T47D (cell line): Measurements from ENCODE around the gene HRH2.
"Not testable (repeated sequence)": the region's sequence is repeated elsewhere in the genome, so short reads cannot be mapped to it uniquely, and the experiment has no call there.

Experiments
- DNase-seq, 2 experiments: peaks; one replicate each; pipeline versions ENCODE4 v3.0.0 to v3.0.0-alpha.2; 2011 to 2012; ENCODE audit warnings: low read depth in 1 of 2, low spot score in 1 of 2
- JUND ChIP-seq: IDR thresholded peaks from 2 replicates; pipeline ENCODE4 v1.6.1; 2012; ENCODE audit warnings: low read depth
- in situ Hi-C: cut with HindIII; loops from 2 replicates; pipeline ENCODE4 v1.10.0; 2016; ENCODE audit warnings: low sequenced_read_pairs, low pct_unique_long_range_greater_than_20kb

Gene HRH2, protein sequence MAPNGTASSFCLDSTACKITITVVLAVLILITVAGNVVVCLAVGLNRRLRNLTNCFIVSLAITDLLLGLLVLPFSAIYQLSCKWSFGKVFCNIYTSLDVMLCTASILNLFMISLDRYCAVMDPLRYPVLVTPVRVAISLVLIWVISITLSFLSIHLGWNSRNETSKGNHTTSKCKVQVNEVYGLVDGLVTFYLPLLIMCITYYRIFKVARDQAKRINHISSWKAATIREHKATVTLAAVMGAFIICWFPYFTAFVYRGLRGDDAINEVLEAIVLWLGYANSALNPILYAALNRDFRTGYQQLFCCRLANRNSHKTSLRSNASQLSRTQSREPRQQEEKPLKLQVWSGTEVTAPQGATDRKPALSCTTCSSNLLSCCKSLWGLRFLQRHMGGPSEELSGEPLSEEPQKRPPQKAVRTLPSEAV

GRCh38 chr5:175657593-175658271 is at the start of gene HRH2:
Gene HRH2 (plus strand): TSS chr5:175658071. CDS start chr5:175683234, 25,163 bp downstream.
- peak; percentile 51 to 67 for DNase-seq
- no peak for TF ChIP-seq JUND
- in situ Hi-C loops, result no loop called here

GRCh38 chr5:175609526-175609925 is 48.3 kb upstream of the HRH2 start:
- no peak for TF ChIP-seq JUND
- in situ Hi-C loops, result no loop called here
- no peak for DNase-seq

DNA sequence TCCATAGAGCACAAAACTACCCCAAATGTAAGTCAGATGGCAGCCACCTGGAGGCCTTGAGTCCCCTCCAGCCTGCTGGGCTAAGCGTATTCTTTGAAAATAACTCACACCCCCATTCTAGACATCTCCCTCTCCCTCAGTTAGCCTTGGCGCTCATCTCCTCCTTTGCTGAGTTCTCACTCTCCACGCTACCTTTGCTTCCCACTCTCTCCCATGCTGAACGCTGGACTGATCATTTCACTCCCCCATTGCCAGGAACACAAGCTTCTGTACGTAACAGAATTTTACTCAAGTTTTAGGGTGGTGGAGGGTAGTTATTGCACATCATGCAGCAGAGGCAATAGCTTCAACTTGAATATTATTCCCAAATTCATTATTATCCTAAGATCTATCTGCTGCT is 47.5 kb upstream of the HRH2 start:
- no peak for DNase-seq
- in situ Hi-C loops, result no loop called here
- no peak for TF ChIP-seq JUND

DNA sequence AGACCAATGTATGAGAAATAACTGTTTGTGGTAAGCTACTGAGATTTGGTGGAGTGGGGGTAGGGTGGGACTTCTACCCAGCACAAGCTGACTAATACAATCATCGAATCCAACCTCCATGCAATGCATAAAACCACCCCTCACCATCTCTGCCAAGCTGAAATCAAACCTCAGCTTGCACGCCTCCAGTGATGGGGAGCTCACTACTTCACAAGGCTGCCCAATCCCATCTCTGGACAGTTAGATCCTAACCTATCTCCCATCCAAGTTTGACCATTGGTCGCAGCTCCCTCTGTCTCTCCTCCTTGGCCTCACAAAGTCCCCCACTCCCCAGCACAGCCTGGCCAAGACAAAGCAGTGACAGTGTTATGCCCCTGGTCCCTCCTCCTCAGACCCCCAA is 47.0 kb upstream of the HRH2 start:
- no peak for TF ChIP-seq JUND
- no peak for DNase-seq
- in situ Hi-C loops, result no loop called here

DNA sequence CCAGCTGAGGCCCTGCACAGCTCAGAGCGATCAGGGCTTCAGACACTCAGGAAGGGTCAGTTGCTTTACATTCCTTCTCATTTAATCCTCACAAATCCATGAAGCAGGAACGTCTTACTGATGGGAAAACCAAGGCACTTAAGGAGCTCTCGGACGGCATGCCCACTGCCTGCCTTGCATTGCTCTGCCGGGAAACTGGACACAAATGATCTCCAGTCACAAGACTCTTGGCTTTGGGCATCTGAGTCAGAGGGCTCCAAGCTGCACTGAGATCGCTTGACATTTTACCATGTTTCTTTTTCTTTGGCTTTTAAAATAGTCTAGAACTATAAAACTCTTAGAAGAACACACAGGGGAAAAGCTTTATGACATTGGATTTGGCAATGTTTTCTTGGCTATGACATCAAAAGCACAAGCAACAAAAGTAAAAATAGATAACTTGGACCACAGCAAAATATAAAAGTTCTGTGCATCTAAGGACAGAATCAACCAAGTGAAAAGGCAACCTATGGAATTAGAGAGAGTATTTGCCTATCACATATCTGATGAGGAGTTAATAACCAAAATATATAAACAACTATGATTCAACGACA is 43.6 kb upstream of the HRH2 start:
- no peak for DNase-seq
- no peak for TF ChIP-seq JUND
- in situ Hi-C loops, result no loop called here

DNA sequence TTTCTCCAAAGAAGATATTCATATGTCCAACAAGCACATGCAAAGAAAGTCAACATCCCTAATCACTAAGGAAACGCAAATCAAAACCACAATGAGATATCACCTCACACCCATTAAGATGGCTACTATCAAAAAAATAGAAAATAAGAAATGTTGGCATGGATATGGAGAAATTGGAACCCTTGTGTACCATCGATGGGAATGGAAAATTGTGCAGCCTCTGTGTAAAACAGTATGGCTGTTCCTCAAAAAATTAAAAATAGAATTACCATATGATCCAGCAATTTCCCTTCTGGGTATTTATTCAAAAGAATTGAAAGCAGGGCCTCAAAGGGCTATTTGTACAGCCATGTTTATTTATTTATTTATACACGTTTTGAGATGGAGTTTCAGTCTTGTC is 43.0 kb upstream of the HRH2 start:
- no peak for TF ChIP-seq JUND
- in situ Hi-C loops, result no loop called here
- DNase-seq, result no peak

DNA sequence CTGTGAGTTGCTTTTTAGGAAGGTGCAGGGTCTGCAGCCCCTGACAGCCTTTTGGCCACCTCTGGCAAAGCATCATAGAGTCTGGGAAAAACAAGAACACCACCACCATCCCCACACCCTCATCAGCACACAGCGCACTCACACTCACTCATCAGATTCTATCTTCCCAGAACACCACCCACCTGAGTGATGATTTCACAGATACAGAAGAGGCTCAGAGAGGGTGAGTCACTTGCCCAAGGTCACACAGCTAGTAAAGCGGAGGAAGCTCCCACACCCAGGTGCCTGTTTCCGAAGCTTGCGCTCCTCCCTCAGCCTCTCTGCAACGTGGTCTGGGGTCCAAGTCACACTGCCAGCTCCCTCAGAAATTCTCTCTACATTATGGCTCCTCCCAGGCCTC is 41.8 kb upstream of the HRH2 start:
- in situ Hi-C loops, result no loop called here
- DNase-seq, result no peak
- TF ChIP-seq JUND, result no peak

DNA sequence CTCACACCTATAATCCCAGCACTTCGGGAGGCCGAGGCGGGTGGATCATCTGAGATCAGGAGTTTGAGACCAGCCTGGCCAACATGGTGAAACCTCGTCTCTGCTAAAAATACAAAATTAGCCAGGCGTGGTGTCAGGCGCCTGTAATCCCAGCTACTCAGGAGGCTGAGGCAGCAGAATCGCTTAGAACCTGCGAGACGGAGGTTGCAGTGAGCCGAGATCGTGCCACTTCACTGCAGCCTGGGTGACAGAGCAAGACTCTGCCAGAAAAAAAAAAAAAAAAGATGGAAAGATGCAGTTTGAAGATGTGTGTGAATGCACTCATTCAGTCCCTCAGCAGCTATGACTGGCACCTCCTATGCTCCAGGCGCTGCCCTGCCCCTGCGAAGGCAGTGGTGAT is 41.3 kb upstream of the HRH2 start:
- in situ Hi-C loops, DNase-seq: not testable (repeated sequence)

DNA sequence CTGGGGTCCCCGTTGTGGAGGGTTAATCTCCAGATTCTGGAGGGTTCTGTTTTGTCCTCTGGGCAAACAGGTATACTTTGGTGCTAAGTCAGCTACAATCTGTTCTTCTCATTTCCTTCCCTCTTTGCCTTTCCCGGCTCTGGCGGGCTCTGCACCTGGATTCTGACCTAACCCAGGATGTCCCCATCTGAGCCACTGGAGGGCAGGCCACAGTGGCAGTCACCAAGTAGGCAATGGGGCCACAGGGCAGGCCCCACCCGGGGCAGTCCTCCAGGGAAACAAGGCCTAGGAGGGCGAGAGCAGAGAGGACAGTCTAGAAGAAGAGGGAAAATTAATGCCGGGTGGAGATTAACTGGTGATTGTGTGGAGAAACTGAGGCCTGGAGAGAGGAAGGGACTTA is 40.4 kb upstream of the HRH2 start:
- in situ Hi-C loops, result no loop called here
- DNase-seq, result no peak
- no peak for TF ChIP-seq JUND

DNA sequence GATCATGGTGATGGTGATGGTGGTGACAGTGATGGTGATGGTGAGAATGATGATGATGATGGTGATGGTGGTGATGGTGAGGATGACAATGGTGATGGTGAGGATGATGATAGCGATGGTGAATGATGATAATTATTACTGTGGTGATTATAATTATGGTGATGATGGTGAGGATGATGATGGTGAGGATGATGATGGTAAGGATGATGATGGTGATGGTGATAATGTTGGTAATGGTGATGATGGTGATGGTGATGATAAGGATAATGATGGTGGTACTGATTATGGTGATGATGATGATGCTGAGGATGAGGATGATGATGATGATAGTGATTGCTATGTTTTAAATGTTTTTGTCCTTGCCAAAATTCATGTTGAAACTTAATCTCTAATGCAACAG is 37.3 kb upstream of the HRH2 start:
- in situ Hi-C loops, result no loop called here
- DNase-seq, result no peak
- no peak for TF ChIP-seq JUND

DNA sequence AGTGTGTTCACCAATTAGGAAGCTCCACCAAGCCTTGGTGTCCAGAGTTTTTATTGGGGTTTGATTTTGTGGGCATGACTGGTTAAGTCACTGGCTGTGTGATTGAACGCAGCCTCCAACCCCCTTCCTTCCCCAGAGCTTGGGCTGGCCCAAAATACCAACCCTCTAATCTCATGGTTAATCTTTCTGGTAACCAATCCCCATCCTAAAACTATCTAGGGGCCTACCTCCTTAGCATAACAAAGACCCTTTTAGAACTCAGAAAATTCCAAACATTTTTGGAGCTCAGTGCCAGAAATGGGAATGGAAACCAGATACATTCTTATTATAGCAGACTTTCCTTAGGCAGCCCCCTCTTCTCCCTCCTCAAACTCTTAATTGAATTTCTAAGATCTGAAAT is 35.9 kb upstream of the HRH2 start:
- no peak for TF ChIP-seq JUND
- no peak for DNase-seq
- in situ Hi-C loops, result no loop called here

DNA sequence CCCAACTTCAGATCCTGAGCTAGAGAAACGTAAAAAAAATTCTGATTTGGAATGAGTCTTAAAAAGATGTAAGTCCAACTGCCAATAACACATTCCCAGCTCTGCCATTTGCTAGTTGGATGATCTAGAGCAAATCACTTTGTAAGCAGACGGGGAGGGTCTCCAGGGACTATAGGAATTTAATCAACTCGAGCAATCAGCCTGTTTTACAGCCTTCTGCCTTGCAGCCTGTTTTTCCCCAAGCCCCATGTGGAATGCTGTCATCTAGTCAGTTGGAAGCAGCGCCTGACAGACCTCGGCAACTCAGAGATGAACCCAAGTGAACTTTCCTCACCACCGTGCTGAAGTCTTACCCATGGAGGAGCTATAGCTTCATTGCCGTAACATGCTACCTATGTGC is 34.8 kb upstream of the HRH2 start:
- no peak for DNase-seq
- TF ChIP-seq JUND, result no peak
- in situ Hi-C loops, result no loop called here

DNA sequence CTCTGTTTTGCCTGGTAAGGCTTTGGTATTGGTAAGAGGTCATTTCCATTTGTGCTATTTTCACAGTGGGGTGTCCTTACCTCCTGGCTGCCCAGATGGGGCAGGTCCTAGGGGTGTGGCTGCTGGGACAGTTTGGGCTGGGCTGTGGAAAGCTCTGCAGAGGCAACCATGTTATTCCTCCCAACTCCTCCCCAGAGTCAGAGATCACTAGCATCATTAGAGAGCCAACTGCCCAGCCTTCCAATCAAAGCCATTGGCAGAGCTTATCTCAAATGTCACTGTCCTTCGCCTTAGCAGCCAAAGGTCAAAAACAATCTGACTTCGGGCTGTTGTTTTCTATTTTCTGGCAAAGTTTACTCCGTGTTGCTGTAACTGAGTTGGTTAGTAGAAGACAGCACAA is 33.6 kb upstream of the HRH2 start:
- DNase-seq, result no peak
- TF ChIP-seq JUND, result no peak
- in situ Hi-C loops, result no loop called here

DNA sequence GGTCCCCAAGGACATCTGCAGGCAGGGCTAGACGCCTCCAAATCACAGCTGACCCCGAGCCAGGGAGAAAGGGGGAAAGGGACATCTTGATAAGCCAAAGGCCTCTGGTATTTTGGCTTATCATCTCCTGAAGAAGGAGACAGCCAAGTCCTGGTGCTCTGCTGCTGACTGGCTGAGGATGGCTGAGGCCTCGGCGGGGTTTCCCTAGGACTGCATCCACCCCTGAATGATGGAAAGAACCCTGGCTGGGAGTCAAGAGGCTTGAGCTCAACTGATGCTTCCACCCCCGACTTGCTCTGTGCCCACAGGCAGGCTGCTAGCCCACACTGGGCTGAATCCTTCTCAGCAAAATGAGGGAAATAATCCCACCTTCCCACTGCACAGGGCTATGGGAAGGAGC is 30.9 kb upstream of the HRH2 start:
- in situ Hi-C loops, result no loop called here
- DNase-seq, result no peak
- TF ChIP-seq JUND, result no peak
